Measurements from ENCODE around the gene SOD2.
A peak's percentile ranks its signal among the peaks of the same experiment; 100 is the strongest.
"Not testable (repeated sequence)": the region's sequence is repeated elsewhere in the genome, so short reads cannot be mapped to it uniquely, and the experiment has no call there.

Gene SOD2

DNA sequence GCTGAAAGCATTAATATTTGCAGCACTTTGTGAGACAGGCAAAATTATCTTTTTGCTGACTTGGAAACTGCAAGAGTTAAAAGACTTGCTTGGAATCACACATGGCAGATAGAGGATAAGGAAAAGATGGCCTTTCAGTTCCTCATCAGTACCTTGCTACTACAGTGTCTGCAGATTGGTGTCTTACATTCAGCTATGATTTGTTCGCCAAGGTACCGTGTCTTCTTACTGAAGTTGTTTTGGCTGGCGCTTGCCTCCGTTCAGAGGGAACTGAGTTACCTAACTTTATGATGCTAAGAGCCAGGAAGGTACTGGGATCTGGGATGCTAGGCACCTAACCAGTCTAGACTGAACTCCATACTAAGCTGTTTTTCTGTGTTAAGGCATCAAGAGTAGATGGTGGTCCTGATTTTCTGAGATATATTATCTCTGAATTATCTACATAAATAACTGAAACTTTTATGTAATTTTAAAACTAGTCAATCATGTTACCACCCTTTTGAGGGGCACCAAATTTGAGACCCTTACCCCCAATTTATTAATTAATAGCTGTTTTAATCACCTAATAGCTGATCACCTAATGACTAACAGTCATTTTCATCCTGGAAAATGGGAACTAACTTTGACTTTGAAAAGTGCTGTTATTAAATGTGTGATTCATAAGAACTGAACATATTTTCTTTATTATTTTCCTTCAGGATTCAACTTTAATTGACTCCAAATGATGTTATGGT, 36.7 kb upstream of the SOD2 start:
- in situ Hi-C loops (cut with HindIII; ENCODE audit: low sequenced_read_pairs), result no loop called here
- no peak for DNase-seq (ENCODE audit: low read depth)
- H3K4me3 ChIP-seq (ENCODE audit: low read depth, low read length), result peak overlapping the region; percentile 29
- TF ChIP-seq, protein P1, sequence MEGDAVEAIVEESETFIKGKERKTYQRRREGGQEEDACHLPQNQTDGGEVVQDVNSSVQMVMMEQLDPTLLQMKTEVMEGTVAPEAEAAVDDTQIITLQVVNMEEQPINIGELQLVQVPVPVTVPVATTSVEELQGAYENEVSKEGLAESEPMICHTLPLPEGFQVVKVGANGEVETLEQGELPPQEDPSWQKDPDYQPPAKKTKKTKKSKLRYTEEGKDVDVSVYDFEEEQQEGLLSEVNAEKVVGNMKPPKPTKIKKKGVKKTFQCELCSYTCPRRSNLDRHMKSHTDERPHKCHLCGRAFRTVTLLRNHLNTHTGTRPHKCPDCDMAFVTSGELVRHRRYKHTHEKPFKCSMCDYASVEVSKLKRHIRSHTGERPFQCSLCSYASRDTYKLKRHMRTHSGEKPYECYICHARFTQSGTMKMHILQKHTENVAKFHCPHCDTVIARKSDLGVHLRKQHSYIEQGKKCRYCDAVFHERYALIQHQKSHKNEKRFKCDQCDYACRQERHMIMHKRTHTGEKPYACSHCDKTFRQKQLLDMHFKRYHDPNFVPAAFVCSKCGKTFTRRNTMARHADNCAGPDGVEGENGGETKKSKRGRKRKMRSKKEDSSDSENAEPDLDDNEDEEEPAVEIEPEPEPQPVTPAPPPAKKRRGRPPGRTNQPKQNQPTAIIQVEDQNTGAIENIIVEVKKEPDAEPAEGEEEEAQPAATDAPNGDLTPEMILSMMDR (IDR thresholded peaks at IDR 0.05; ENCODE audit: low read depth, low read length, missing control alignments), result no peak

DNA sequence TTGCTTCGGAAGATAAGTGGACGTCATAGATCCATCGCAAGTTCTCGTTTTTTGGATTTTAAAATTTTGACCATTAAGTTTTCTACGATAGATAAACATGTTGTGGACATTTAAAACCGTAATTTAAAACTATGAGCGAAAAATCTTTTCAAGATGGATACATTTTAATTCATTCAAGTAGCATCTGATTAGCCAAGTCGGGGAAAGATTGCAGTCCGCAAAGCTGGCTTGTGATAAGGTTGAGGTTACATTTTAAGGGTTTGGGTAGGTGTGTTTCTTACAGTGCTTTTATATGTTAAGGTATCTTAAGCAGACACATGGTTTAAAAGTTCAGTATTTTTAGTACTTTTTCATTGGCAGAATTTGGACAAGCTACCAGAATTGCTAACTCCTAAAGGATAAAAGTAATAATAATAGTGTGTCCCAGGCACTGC, 35.5 kb upstream of the SOD2 start:
- in situ Hi-C loops (cut with HindIII; ENCODE audit: low sequenced_read_pairs), result no loop called here
- DNase-seq (ENCODE audit: low read depth), result no peak
- H3K4me3 ChIP-seq (ENCODE audit: low read depth, low read length), result peak overlapping the region; percentile 79
- TF ChIP-seq, protein P1 (IDR thresholded peaks at IDR 0.05; ENCODE audit: low read depth, low read length, missing control alignments), result no peak

DNA sequence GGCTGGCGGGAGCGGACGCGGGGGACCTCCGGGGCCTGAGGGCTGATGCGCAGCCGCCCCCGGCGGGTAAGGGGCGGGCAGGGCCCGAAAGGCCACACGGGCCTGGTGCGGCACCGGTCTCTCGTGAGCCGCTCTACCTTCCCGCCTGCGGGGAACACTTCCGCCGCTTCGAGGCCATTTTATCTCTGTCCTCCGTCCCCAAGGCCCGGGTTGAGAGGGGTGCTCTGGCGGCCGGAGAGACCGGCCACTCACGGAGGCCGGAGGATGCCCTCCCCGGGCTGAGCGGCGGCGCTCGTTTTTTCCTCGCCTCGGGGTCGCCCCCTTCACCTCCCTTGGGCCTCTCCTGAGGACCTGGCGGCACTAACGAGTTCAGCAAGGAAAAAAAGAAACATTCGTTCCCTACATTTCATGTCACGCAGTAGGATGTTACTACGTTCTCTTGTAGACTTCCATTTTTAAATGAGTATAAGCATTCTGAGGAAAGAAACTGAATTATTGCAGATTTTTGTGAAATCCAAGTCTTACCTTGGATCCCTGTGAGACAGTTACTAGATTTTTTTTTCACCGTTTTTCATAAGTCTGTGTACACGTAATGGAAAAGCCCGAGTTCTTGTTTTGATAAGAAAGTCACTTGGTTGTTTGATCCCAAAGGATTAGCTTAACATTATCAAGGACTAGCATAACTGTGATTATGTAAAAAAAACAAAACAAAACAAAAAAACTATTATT, 34.8 kb upstream of the SOD2 start:
- H3K4me3 ChIP-seq (ENCODE audit: low read depth, low read length), result peak overlapping the region; percentile 79
- TF ChIP-seq, protein P1 (IDR thresholded peaks at IDR 0.05; ENCODE audit: low read depth, low read length, missing control alignments), result no peak
- in situ Hi-C loops (cut with HindIII; ENCODE audit: low sequenced_read_pairs), result no loop called here
- DNase-seq (ENCODE audit: low read depth), result no peak

DNA sequence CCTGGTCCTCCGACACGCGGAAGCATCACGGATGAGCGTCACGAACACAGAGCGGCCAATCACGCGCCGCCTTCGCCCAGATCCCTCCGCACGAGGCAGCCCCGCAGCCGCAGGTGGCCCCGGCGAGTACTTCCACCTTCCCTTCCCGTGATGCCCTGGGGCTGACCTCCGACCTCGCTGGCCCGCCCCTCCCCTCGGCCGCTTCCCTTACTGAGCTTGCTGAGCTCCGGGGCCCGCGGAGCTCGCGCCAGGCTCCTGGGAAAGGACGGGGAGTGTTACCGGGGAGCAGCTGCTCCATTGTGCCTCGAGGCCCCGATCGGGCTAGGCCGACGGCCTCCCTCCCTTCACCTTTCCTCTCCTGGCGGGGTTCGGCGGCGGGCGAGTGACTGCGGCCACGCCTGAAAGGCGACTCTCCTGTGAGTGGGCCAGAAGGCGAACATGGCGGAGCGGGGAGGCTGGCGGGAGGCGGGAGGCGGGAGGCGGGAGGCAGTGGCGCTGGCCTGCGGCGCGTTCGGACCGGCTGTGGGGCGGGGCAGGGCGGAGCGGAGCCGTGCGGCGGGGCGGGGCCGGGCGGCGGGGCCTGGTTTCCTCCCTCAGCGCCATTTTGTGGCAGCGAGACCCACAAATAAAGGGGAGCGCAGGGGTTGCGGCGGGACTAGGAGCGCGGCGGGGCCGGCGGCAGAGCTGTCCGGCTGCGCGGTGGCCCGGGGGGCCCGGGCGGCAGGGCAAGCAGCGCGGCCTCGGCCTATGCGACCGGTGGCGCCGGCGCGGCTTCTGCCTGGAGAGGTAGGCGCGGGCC, 34.1 kb upstream of the SOD2 start, which contains the start of gene WTAP:
TSS of gene WTAP (plus strand) at position 589 of the 799 bp plus-strand sequence. CDS start 8,760 bp downstream, outside the sequence.
- in situ Hi-C loops (cut with HindIII; ENCODE audit: low sequenced_read_pairs), result no loop called here
- DNase-seq (ENCODE audit: low read depth), result peak; percentile 86
- TF ChIP-seq, protein P1 (IDR thresholded peaks at IDR 0.05; ENCODE audit: low read depth, low read length, missing control alignments), result no peak
- H3K4me3 ChIP-seq (ENCODE audit: low read depth, low read length), result peak within 1 kb of the TSS; percentile 79

DNA sequence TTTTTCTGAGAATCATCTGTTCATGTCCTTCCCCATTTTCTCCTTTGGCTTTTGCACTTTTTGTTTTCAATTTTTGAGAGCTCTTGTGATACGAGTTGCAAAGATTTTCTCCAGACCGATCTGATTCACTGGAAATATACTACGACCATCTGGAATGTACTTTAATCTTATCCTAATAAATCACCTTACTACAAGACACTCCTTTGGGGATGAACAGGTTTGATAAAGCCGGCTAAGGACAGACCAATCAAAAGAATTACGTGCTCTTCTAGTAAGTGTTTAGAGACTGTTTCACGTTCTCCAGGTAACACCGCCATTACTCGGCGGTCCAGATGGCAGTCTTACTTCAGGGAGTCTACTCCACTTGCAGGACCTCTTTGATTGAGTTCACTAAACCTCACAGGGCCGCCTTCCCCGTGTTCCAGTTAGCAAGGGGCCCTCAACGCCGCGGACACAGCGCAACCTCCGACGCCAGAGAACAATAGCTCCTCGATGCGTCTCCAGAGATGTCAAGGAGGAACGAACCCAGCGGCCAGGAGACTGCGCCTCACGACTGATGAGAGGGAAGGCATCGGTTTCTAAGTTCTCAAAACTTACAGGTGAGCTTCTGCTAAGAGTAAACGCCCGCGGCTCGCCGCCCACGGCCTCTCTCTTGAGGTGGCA, 33.3 kb upstream of the SOD2 start:
- in situ Hi-C loops (cut with HindIII; ENCODE audit: low sequenced_read_pairs), result no loop called here
- TF ChIP-seq, protein P1 (IDR thresholded peaks at IDR 0.05; ENCODE audit: low read depth, low read length, missing control alignments), result no peak
- DNase-seq (ENCODE audit: low read depth), result no peak
- H3K4me3 ChIP-seq (ENCODE audit: low read depth, low read length), result peak overlapping the region; percentile 79

DNA sequence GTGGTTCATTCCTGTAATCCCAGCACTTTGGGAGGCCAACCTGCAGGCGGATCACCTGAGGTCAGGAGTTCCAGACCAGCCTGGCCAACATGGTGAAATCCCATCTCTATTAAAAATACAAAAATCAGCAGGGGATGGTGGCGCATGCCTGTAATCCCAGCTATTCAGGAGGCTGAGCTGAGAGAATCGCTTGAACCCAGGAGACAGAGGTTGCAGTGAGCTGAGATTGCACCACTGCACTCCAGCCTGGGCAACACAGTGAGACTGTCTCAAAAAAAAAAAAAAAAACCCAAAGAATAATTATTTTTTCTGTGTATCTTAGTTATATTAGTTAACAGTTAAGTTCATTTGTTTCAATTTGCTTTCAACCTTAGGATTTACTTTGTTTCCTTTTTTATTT, 32.2 kb upstream of the SOD2 start:
- H3K4me3 ChIP-seq (ENCODE audit: low read depth, low read length); in situ Hi-C loops (cut with HindIII; ENCODE audit: low sequenced_read_pairs); DNase-seq (ENCODE audit: low read depth): not testable (repeated sequence)
